GM23248 (cell line): Measurements from ENCODE around the gene C2orf15. TPM values are rescaled to one million over a fixed set of nuclear protein-coding genes. Genes with fewer than 3 reads are reported as not detected.
"Not testable (repeated sequence)": the region's sequence is repeated elsewhere in the genome, so short reads cannot be mapped to it uniquely, and the experiment has no call there.

ENCODE experiments used
- DNase-seq: peaks from one replicate; pipeline ENCODE4 v3.0.0-alpha.2; 2015
- H2AFZ ChIP-seq: fragments of 200-600 bp; sonication (generic); 2 replicates; pipeline ENCODE4 v1.6.1; 2016; ENCODE audit warnings: antibody characterized with exemption
- H3F3A ChIP-seq: fragments of 200-600 bp; sonication (generic); 2 replicates; pipeline ENCODE4 v1.6.1; 2016; ENCODE audit warnings: mild to moderate bottlenecking, antibody characterized with exemption, mixed run types; ENCODE audit not compliant: insufficient read depth
- H3K27ac ChIP-seq: fragments of 200-600 bp; sonication (generic); 2 replicates; pipeline ENCODE4 v1.5.1; 2016; ENCODE audit warnings: mild to moderate bottlenecking
- H3K27me3 ChIP-seq: fragments of 200-600 bp; sonication (generic); replicated peaks from 2 replicates; pipeline ENCODE4 v1.6.1; 2016; ENCODE audit warnings: mild to moderate bottlenecking; ENCODE audit not compliant: insufficient read depth
- H3K36me3 ChIP-seq: fragments of 200-600 bp; sonication (generic); 2 replicates; pipeline ENCODE4 v1.6.1; 2016; ENCODE audit warnings: low read depth, mild to moderate bottlenecking
- H3K4me1 ChIP-seq: fragments of 200-600 bp; sonication (generic); 2 replicates; pipeline ENCODE4 v1.6.1; 2016; ENCODE audit warnings: mild to moderate bottlenecking; ENCODE audit not compliant: insufficient read depth
- H3K4me2 ChIP-seq: fragments of 200-600 bp; sonication (generic); one replicate; pipeline ENCODE4 v1.6.1; 2016; ENCODE audit warnings: mild to moderate bottlenecking; ENCODE audit not compliant: unreplicated experiment
- H3K4me3 ChIP-seq: fragments of 200-600 bp; sonication (generic); 2 replicates; pipeline ENCODE4 v1.5.1; 2016; ENCODE audit warnings: mild to moderate bottlenecking
- H3K79me2 ChIP-seq: fragments of 200-600 bp; sonication (generic); 2 replicates; pipeline ENCODE4 v1.6.1; 2016; ENCODE audit warnings: mild to moderate bottlenecking; ENCODE audit not compliant: insufficient read depth
- H3K9ac ChIP-seq: fragments of 200-600 bp; sonication (generic); 2 replicates; pipeline ENCODE4 v1.6.1; 2016; ENCODE audit warnings: mild to moderate bottlenecking
- H3K9me2 ChIP-seq: fragments of 200-600 bp; sonication (generic); 2 replicates; pipeline ENCODE4 v1.6.1; 2016; ENCODE audit warnings: mixed run types, mild to moderate bottlenecking, moderate library complexity; ENCODE audit not compliant: insufficient read depth
- H3K9me3 ChIP-seq: fragments of 200-600 bp; sonication (generic); one replicate; pipeline ENCODE4 v1.6.1; 2017; ENCODE audit warnings: low read depth
- H4K20me1 ChIP-seq: fragments of 200-600 bp; sonication (generic); 2 replicates; pipeline ENCODE4 v1.6.0; 2016; ENCODE audit not compliant: insufficient read depth
- EZH2 ChIP-seq: fragments of 200-600 bp; sonication (generic); IDR thresholded peaks from 2 replicates; pipeline ENCODE4 v1.6.1; 2018; ENCODE audit warnings: antibody characterized with exemption, mild to moderate bottlenecking; ENCODE audit not compliant: insufficient read depth, poor library complexity, severe bottlenecking
- EZH2phosphoT487 ChIP-seq: fragments of 200-600 bp; sonication (generic); IDR thresholded peaks from 2 replicates; pipeline ENCODE4 v1.6.1; 2018; ENCODE audit warnings: antibody characterized with exemption, moderate library complexity, mild to moderate bottlenecking, low read depth; ENCODE audit not compliant: insufficient read depth
- WGBS, 2 experiments: methylation state at CpG; one replicate each; pipeline ENCODE4 v1.1.6; 2015 to 2017; ENCODE audit warnings: low lambda C conversion rate in 2 of 2, low coverage in 1 of 2; ENCODE audit errors: missing lambda C conversion rate in 2 of 2; 5-methylcytosine and 5-hydroxymethylcytosine counted together
- in situ Hi-C: fragments of 300-500 bp; cut with MboI; formaldehyde crosslinking; loops from 2 replicates; pipeline ENCODE4 v1.15.0; 2020
- polyA plus RNA-seq: library from polyadenylated mRNA; unstranded; fragments of >200 nt; fragmentation: Nextera tagmentation; extraction: Ambion mirVana; gene quantifications from 2 replicates; pipeline ENCODE4 v1.2.1, GENCODE V29; 2016
- total RNA-seq: library from RNA; depleted of rRNA; stranded (reverse); fragments of >200 nt; shearing (Covaris generic); gene quantifications from 2 replicates; pipeline ENCODE4 v1.2.3, GENCODE V29; 2014

C2orf15 gene
- total and polyA plus RNA-seq, 2 experiments from 2014 or later: not detected

DNA sequence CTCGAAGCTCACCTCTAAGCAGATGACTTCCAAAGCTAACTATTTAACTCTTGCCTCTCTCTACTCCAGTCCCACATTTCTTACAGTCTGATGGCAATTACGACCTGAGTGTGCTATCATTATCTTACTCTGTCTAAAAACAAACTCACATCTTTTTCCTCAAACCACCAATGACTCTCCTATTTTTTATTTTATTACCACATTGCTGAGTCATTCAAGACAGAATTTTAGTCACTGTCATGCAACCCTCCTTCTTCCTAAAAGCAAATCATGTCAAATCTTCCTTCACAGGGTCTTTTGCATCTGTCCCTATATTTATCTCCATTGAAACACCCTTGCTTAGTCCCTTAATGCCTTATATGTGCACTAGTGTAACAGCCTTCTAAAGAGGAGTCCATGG lies 34.6 kb upstream of the C2orf15 start:
- Histone ChIP-seq H2AFZ (peak overlapping the region; percentile 28; the same call in 1 of the 2 replicates), H3K9ac (no peak overlapping the region), H3K36me3 (no peaks in the 10 kb centered on the region), H3K4me1 (no peaks in the 10 kb centered on the region), H3K9me3 (no peaks in the 10 kb centered on the region), H3K27ac (no peak overlapping the region), H4K20me1 (no peaks in the 10 kb centered on the region), H3K4me2 (no peak overlapping the region), H3K79me2 (no peaks in the 10 kb centered on the region), H3F3A (no peaks in the 10 kb centered on the region), H3K4me3 (no peak overlapping the region), H3K27me3 (no peaks in the 10 kb centered on the region), H3K9me2 (no peaks in the 10 kb centered on the region)
- WGBS, 2 experiments: 31 to 33% methylated on average over 2 of the region's 2 CpGs
- in situ Hi-C loops: no loop called here
- no peak for TF ChIP-seq EZH2phosphoT487
- no peak for TF ChIP-seq EZH2
- DNase-seq: peak; percentile 30

DNA sequence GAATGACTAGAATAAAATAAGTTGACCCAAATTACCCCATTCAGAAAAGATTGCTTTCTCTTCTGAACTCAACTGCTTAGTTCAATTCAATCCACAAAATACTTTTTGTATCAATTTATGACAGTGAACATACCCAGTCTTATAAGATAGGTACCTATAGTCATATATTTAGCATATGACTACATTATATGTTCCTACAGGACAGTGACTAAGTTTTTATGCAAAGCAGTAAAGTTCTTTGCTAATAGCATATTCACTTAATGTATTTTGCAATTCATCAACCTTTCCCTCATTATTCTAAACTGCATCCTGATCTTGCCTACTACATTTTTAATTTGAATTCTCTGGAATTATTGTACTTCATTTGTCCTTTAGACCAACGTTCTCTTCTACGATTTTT lies 30.3 kb upstream of the C2orf15 start:
- in situ Hi-C loops: no loop called here
- Histone ChIP-seq H3F3A (no peaks in the 10 kb centered on the region), H3K9ac (no peak overlapping the region), H3K4me2 (no peak overlapping the region), H3K9me2 (no peaks in the 10 kb centered on the region), H3K9me3 (no peaks in the 10 kb centered on the region), H3K36me3 (no peaks in the 10 kb centered on the region), H2AFZ (no peak overlapping the region), H3K4me3 (no peak overlapping the region), H3K27ac (no peak overlapping the region), H4K20me1 (no peaks in the 10 kb centered on the region), H3K4me1 (no peaks in the 10 kb centered on the region), H3K27me3 (no peaks in the 10 kb centered on the region), H3K79me2 (no peaks in the 10 kb centered on the region)
- DNase-seq: no peak
- 79 to 85% methylated on average over 2 of the region's 2 CpGs for WGBS, 2 experiments
- TF ChIP-seq EZH2 (no peak), EZH2phosphoT487 (no peak)

DNA sequence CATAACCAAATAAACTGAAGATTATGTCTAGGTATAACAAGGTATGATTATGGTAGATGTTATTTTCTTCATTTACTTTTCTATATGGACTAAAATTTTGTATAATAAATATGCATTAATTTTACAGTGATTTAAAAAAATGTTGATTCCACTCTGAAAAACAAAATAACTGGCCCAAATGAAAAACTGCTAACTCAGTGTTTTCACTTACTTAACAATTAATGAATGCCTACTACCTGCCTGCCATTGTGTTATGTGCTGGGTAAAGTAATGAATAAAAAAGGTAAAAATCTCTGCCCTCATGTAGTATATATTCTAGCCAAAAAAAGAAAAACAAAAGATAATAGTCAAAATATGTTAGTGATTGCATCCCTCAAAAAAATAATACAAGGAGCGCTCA lies 29.6 kb upstream of the C2orf15 start:
- no peaks in the 10 kb centered on the region for H3K9me3 ChIP-seq
- H3K9ac ChIP-seq: no peak overlapping the region
- no peak overlapping the region for H3K27ac ChIP-seq
- TF ChIP-seq EZH2 (no peak), EZH2phosphoT487 (no peak)
- H3K79me2 ChIP-seq: no peaks in the 10 kb centered on the region
- H3K4me3 ChIP-seq: no peak overlapping the region
- in situ Hi-C loops: no loop called here
- H3K27me3 ChIP-seq: no peaks in the 10 kb centered on the region
- WGBS, 2 experiments: 88 to 98% methylated on average over 1 of the region's 1 CpG
- DNase-seq: no peak
- H3F3A ChIP-seq: no peaks in the 10 kb centered on the region
- H4K20me1 ChIP-seq: no peaks in the 10 kb centered on the region
- no peaks in the 10 kb centered on the region for H3K36me3 ChIP-seq
- H3K9me2 ChIP-seq: no peaks in the 10 kb centered on the region
- no peak overlapping the region for H2AFZ ChIP-seq
- H3K4me1 ChIP-seq: no peaks in the 10 kb centered on the region
- no peak overlapping the region for H3K4me2 ChIP-seq

DNA sequence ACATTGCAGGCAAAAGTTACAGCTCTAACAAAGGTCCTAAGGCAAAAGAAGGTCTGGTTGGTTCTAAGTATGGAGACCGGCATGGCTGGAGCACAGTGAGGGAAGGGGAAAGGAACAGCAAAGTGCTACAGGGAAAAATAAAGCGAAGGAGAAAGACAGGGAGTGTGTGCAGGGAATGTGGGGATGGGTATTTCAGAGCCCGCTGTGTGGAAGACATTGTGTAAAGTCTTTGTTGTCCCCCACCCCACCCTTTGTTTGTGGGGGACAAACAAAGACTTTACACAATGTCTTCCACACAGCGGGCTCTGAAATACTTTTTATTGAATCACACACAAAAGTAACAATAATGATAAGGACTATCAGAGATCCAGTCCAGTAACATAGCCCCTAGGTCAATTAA lies 28.9 kb upstream of the C2orf15 start:
- Histone ChIP-seq H3K9ac (no peak overlapping the region), H3K27me3 (no peaks in the 10 kb centered on the region), H4K20me1 (no peaks in the 10 kb centered on the region), H3K9me2 (no peaks in the 10 kb centered on the region), H3K36me3 (no peaks in the 10 kb centered on the region), H3K9me3 (no peaks in the 10 kb centered on the region), H3K79me2 (no peaks in the 10 kb centered on the region), H3F3A (no peaks in the 10 kb centered on the region), H3K4me1 (no peaks in the 10 kb centered on the region), H3K27ac (no peak overlapping the region), H3K4me2 (no peak overlapping the region), H2AFZ (no peak overlapping the region), H3K4me3 (no peak overlapping the region)
- TF ChIP-seq EZH2 (no peak), EZH2phosphoT487 (no peak)
- DNase-seq: no peak
- WGBS, 2 experiments: 55 to 56% methylated on average over 4 of the region's 4 CpGs
- in situ Hi-C loops: no loop called here

DNA sequence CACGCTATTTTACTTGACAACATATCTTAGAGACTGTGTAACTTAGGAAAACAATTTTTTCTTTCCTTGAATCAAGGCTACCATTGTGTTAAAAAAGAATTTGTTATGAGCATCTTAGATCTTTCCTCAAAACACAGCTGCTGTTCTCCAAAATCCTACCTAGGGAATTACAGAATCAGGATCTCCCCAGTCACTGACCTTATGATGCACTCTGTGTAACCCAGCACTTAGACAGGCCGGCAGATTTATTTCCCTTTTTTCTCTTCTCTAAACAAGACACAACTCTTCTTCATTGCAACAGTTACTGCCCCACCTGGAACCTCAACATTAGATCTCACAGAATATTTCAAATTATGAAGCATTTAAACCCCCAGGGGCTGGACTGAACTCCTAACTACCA lies 13.5 kb upstream of the C2orf15 start:
- Histone ChIP-seq H3K27ac (no peak overlapping the region), H3K79me2 (no peaks in the 10 kb centered on the region), H3K4me1 (no peaks in the 10 kb centered on the region), H3K9me3 (no peaks in the 10 kb centered on the region), H3K36me3 (no peaks in the 10 kb centered on the region), H3K27me3 (no peaks in the 10 kb centered on the region), H2AFZ (no peak overlapping the region), H3K4me3 (no peak overlapping the region), H4K20me1 (no peaks in the 10 kb centered on the region), H3K9ac (no peak overlapping the region), H3K4me2 (no peak overlapping the region), H3F3A (no peaks in the 10 kb centered on the region), H3K9me2 (no peaks in the 10 kb centered on the region)
- 81 to 87% methylated on average over 2 of the region's 2 CpGs for WGBS, 2 experiments
- no peak for DNase-seq
- in situ Hi-C loops: no loop called here
- TF ChIP-seq EZH2phosphoT487: no peak
- no peak for TF ChIP-seq EZH2

DNA sequence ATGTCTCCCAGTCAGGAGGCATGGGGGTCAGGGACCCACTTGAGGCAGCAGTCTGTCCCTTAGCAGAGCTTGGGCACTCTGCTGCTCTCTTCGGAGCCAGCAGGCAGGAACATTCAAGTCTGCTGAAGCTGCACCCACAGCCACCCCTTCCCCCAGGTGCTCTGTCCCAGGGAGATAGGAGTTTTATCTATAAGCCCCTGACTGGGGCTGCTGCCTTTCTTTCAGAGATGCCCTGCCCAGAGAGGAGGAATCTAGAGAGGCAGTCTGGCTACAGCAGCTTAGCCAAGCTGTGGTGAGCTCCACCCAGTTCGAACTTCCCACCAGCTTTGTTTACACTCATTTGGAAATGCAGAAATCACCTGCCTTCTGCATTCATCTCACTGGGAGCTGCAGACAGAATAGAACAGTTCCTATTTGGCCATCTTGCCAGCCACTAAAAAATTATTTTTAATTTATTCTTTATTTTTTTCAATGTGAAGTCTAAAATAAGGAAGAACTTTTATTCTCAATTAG lies 6.4 kb upstream of the C2orf15 start:
- H4K20me1 ChIP-seq, H3K4me3 ChIP-seq, H3K79me2 ChIP-seq, H3F3A ChIP-seq, H3K27ac ChIP-seq, in situ Hi-C loops, H3K36me3 ChIP-seq, H3K9ac ChIP-seq, H3K4me2 ChIP-seq, H3K9me2 ChIP-seq, DNase-seq, H3K4me1 ChIP-seq, H2AFZ ChIP-seq, H3K9me3 ChIP-seq: not testable (repeated sequence)
- 79 to 85% methylated on average over 2 of the region's 2 CpGs for WGBS, 2 experiments
- H3K27me3 ChIP-seq: peaks cover 22% of the 10 kb centered on the region
